ENCODE measurements around the gene MBD3L2B.

DNA sequence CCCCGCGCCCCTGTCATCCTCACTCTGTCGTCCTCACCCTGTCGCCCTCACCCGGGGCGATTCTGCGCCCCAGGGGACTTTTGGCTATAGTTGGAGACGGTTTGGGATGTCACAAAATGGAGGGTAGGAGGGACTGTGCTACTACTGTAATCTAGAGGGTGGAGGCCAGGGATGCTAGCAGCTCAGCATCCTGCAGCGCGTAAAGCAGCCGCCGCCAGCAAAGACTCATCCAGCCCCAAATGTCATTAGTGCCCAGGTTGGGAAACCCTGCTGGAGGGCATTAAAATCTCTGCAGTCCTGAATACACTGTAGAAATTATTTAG, 48.6 kb upstream of the MBD3L2B start:
- no peak for TF ChIP-seq KDM1A (IDR thresholded peaks at IDR 0.05; ENCODE audit: low read depth)
- no peak for TF ChIP-seq CBX8 (IDR thresholded peaks at IDR 0.05)
- TF ChIP-seq SMC3 (IDR thresholded peaks at IDR 0.05), result no peak
- TF ChIP-seq, protein P1, sequence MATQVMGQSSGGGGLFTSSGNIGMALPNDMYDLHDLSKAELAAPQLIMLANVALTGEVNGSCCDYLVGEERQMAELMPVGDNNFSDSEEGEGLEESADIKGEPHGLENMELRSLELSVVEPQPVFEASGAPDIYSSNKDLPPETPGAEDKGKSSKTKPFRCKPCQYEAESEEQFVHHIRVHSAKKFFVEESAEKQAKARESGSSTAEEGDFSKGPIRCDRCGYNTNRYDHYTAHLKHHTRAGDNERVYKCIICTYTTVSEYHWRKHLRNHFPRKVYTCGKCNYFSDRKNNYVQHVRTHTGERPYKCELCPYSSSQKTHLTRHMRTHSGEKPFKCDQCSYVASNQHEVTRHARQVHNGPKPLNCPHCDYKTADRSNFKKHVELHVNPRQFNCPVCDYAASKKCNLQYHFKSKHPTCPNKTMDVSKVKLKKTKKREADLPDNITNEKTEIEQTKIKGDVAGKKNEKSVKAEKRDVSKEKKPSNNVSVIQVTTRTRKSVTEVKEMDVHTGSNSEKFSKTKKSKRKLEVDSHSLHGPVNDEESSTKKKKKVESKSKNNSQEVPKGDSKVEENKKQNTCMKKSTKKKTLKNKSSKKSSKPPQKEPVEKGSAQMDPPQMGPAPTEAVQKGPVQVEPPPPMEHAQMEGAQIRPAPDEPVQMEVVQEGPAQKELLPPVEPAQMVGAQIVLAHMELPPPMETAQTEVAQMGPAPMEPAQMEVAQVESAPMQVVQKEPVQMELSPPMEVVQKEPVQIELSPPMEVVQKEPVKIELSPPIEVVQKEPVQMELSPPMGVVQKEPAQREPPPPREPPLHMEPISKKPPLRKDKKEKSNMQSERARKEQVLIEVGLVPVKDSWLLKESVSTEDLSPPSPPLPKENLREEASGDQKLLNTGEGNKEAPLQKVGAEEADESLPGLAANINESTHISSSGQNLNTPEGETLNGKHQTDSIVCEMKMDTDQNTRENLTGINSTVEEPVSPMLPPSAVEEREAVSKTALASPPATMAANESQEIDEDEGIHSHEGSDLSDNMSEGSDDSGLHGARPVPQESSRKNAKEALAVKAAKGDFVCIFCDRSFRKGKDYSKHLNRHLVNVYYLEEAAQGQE (IDR thresholded peaks at IDR 0.05), result no peak
- TF ChIP-seq RAD21 (conservative IDR thresholded peaks at IDR 0.05 in 1 of 2, IDR thresholded peaks at IDR 0.05 in 1 of 2), result no peak
- TF ChIP-seq POLR2A (IDR thresholded peaks at IDR 0.05; ENCODE audit: low read length), result no peak
- no peak for TF ChIP-seq EP300 (IDR thresholded peaks at IDR 0.05)
- TF ChIP-seq, protein P2, sequence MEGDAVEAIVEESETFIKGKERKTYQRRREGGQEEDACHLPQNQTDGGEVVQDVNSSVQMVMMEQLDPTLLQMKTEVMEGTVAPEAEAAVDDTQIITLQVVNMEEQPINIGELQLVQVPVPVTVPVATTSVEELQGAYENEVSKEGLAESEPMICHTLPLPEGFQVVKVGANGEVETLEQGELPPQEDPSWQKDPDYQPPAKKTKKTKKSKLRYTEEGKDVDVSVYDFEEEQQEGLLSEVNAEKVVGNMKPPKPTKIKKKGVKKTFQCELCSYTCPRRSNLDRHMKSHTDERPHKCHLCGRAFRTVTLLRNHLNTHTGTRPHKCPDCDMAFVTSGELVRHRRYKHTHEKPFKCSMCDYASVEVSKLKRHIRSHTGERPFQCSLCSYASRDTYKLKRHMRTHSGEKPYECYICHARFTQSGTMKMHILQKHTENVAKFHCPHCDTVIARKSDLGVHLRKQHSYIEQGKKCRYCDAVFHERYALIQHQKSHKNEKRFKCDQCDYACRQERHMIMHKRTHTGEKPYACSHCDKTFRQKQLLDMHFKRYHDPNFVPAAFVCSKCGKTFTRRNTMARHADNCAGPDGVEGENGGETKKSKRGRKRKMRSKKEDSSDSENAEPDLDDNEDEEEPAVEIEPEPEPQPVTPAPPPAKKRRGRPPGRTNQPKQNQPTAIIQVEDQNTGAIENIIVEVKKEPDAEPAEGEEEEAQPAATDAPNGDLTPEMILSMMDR (IDR thresholded peaks at IDR 0.05), result no peak

All from A549 (cell line).